NCI-H1694 (cell line): Measurements from ENCODE around the gene CCDC18.
"Not testable (repeated sequence)": the region's sequence is repeated elsewhere in the genome, so short reads cannot be mapped to it uniquely, and the experiment has no call there.

Source experiments
- DNase-seq: peaks from one replicate; lab custom pipeline; 2025; lab: John Stamatoyannopoulos, UW

CCDC18 gene

DNA sequence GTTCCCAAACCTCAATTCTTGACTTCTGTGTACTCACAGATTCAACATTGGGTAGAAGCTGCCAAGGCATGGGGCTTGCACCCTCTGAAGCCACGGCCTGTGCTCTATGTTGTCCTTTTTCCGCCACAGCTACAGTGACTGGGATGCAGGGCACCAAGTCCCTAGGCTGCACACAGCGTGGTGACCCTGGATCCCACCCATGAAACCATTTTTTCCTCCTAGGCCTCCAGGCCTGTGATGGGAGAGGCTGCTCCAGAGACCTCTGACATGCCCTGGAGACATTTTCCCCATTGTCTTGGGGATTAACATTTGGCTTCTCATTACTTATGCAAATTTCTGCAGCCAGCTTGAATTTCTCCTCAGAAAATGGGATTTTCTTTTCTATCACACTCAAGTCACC, 62.7 kb downstream of the CCDC18 start:
- not testable (repeated sequence) for DNase-seq

DNA sequence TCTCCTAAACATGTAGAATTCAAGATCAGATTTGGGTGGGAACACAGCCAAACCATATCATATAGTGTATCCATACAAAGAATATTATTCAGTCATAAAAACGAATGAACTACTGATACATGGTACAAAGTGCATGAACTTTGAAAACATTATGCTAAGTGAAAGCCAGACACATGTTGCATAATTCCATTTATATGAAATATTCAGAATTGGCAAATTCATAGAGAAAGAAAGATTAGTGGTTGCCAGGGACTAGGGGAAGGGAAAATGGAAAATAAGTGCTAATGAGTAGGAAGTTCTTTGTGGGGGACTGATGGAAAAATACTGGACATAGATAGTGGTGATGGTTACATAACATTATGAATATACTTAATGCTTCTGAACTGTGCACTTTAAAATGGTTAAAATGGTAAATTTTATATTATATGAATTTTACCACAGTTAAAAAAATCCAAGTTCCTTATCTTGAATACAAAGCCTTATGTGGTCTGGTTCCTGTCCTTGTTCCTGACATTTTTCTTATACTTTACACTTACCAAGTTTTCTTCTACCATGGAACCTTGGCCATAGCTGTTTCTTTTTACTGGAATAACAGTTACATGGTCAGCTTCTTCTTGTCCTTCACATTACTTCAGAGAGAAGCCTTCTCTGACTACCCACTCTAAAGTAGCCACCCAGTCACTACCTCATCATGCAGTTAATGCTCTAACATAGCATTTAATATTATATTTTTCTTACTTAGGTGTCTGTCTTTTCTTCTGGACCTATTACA, 64.0 kb downstream of the CCDC18 start:
- no peak for DNase-seq

DNA sequence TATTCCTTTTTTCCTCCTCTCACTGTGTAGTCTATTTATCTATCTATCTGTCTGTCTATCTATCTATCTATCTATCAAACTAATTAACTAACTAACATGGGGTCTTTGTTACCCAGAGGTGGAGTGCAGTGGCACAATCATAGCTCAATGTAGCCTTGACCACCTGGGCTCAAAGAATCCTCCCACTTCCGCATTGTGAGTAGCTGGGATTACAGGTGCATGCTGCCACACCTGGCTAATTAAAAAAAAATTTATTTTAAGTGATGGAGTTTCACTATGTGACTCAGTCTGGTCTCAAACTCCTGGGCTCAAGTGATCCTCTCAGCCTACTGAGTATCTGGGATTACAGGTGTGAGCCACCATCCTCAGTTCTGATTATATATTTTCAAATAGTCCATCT, 71.4 kb downstream of the CCDC18 start:
- DNase-seq: no peak

DNA sequence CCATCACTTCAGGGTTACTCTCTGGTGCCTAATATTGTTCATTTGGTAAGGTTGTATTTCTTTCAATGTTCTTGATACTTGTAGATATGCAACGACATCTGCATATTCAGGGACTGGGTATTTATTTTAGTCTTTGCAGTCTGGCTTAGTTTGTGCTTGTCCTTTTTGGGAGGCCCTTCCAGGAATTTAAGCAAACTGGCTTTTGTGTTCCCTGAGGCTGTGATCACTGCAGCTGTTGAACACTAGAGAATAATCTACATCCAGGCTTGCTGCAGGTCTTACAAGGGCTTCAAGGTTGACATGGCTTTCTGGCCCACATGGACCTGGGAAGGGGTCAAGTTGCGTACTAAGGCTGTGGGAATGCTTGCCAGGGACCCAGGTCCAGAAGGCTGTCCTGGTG, 72.1 kb downstream of the CCDC18 start:
- no peak for DNase-seq

DNA sequence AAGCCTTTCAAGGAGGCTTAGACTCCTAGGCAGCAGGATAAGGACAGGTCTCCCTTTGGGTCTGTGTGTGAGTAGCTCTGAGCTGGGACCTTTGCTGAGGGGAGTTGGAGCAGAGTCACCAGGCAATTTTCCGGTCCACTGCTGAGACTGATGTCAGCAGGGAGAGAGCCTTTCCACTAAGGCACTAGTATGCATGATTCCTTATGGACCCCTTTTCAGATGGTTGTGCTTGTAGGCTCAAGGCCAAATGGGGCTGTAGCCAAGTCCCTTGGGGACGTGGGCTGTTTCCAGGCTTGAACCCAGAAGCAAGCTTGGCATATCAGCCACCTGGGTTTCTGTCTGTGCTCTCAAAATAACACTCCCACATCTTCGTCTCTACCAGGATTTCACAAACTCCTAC, 73.0 kb downstream of the CCDC18 start:
- peak; percentile 95 for DNase-seq

DNA sequence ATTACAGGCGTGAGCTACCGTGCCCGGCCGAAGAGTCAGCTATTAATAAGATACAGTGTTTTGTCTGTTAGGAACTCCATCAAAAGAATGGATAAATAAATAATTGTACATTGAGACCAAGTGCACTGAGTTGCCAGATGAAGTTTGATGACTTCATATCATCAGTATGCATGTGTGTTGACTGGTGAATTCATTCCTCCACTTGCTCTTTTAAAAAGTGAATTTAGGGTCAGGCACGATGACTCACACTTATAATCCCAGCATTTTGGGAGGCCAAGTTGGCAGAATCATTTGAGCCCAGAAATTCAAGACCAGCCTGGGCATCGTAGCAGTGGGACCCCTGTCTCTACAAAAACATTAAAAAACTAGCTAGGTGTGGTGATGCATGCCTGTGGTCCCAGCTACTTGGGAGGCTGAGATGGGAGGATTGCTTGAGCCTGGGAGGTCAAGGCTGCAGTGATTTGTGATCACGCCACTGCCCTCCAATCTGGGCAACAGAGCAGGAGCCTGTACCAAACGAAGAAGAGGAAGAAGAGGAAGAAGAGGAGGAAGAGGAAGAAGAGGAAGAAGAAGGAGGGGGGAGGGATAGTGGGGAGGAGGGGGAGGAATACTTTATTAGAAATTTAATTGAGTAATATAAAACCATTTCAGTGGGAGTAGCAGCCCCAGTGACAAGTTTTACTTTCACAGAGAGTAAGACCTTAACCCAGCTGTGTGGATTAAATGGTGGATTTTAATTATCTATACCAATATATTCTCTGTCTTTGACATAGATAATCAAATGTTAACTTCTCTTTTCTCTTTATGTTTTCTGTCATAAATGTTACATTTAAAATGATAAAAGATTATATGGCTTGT, 74.9 kb downstream of the CCDC18 start:
- no peak for DNase-seq

DNA sequence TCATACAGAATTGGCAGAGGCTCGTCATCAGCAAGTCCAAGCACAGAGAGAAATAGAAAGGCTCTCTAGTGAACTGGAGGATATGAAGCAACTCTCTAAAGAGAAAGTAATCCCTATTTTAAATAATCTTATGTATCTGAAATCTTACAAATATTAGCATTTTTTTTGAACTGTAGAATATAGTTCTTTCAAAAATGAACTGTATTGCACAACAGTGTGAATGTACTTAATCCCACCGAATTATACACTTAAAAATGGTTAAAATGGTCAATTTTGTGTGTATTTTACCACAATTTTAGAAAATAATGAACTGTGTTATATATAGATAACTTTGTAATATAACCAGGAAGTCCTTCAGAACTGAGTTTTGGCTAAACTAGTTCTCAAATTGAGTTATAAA, 75.9 kb downstream of the CCDC18 start:
- no peak for DNase-seq

DNA sequence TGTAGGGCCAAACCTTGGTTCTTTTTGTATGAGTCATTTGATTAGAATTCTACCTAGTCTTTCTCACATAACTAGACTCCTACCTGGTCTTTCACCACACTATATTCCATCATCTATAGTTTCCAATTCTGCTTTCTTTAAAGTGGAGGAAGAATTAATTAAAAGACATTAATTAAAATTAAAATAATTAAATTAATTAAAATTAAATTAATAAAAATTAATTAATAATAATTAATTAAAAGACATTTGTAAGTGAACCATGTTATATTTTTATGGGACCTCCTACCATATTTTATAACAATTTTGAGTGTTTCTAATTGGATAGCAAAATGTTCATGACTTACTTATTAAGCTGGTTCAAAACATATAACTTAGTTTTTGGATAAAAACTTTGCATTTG, 77.4 kb downstream of the CCDC18 start:
- DNase-seq: no peak

DNA sequence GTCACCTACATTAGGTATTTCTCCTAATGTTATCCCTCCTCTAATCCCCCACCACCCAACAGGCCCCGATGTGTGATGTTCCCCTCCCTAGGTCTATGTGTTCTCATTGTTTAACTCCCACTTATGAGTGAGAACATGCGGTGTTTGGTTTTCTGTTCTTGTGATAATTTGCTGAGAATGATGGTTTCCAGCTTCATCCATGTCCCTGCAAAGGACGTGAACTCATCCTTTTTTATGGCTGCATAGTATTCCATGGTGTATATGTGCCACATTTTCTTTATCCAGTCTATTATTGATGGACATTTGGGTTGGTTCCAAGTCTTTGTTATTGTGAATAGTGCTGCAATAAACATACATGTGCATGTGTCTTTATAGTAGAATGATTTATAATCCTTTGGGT, 80.2 kb downstream of the CCDC18 start:
- DNase-seq: not testable (repeated sequence)

DNA sequence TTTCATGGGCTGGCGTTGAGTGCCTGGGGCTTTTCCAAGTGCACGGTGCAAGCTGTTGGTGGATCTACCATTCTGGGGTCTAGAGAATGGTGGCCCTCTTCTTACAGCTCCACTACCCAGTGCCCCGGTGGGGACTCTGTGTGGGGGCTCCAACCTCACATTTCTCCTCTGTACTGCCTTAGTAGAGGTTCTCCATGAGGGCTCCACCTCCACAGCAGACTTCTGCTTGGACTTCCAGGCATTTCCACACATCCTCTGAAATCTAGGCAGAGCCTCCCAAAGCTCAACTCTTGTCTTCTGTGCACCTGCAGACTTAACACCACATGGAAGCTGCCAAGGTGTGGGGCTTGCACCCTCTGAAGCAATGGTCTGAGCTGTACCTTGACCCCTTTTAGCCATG, 82.1 kb downstream of the CCDC18 start:
- no peak for DNase-seq

DNA sequence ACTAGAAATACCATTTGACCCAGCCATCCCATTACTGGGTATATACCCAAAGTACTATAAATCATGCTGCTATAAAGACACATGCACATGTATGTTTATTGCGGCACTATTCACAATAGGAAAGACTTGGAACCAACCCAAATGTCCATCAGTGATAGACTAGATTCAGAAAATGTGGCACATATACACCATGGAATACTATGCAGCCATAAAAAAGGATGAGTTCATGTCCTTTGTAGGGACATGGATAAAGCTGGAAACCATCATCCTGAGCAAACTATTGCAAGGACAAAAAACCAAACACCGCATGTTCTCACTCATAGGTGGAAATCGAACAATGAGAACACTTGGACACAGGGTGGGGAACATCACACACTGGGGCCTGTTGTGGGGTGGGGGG, 88.4 kb downstream of the CCDC18 start:
- not testable (repeated sequence) for DNase-seq

DNA sequence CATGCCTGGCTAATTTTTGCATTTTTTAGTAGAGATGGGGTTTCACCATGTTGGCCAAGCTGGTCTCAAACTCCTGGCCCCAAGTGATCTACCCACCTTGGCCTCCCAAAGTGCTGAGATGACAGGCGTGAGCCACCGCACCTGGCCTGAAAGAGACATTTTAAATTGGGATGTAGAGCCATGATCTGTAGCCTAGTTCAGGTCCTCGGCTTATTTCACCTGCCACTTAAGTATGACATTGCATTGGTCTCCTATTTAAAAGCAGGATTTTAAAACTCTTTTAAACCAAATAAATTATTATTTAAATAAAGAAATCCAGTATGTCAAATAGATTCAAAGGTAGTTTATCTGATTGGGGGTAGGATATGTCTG, 94.7 kb downstream of the CCDC18 start:
- not testable (repeated sequence) for DNase-seq

DNA sequence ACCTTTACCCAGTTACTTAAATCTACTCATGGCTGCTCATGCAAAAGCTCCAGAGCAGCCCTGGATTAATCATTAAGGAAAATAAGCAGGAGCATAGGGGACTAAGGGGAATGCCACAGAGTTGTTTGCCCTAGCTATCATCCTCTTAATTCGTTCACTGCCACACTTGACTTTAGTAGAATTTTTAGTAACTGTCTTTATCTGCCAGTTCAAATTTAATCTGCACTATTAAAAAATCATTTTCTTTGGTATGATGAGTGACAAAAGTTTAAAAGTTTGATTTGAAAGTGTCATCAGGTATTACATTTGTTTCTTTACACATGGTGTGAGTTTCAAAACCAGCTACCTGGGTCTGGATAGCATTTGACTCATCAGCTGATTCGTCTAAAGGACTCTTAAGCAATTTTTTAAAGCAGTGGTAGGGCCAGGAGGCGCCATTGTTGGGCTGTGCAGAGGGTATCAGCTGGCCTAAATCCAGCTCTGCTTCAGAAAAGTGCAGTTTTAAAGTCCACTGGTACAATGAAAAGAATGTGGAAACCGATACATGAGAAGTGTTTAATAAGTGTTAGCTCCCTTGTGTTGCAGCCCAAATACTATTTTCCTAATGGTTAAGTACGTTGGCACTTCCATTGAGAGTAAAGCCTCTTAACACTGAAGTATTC, 95.2 kb downstream of the CCDC18 start:
- DNase-seq: no peak

DNA sequence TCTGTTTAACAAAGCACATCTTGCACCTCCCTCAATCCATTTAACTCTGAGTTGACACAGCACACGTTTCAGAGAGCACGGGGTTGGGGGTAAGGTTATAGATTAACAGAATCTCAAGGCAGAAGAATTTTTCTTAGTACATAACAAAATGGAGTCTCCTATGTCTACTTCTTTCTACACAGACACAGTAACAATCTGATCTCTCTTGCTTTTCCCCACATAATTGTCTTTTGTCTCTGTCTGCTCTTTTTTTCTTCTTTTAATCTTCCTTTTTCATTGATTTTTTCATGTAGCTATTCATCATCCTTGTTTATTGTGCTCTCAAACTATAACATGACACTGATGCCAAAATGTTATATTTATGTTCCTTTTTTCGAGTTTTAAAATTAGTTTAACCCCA, 97.0 kb downstream of the CCDC18 start:
- not testable (repeated sequence) for DNase-seq

DNA sequence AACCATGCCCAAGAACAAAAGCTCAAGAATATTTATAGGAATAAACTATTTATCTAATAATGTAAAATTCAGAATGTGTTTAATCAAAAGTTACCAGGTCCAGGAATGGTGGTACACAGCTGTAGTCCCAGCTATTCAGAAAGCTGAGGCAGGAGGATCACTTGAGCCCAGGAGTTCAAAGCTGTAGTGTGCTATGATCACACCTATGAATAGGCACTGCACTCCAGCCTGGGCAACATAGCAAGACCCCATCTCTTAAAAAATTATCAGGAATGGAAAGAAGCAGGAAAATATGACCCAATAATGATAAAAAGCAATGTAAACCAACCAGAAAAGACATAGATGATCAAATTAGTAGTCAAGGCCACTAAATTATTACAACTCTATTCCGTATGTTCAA, 103.0 kb downstream of the CCDC18 start:
- DNase-seq: no peak

DNA sequence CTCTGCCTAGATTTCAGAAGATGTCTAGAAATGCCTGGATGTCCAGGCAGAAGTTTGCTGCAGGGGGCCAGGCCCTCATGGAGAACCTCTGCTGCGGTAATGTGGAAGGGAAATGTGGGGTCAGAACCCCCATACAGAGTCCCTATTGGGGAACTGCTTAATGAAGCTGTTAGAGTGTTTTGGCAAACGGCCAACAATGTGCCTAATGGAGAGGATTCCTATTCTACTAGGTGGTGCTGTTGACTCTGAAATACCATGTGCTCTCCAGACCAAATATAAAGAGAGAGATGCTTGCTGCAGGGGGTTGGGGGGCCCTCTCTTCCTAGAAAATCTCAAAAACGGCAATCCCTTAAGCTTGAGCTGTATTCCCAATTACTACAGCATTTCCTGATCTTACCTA, 108.0 kb downstream of the CCDC18 start:
- no peak for DNase-seq

DNA sequence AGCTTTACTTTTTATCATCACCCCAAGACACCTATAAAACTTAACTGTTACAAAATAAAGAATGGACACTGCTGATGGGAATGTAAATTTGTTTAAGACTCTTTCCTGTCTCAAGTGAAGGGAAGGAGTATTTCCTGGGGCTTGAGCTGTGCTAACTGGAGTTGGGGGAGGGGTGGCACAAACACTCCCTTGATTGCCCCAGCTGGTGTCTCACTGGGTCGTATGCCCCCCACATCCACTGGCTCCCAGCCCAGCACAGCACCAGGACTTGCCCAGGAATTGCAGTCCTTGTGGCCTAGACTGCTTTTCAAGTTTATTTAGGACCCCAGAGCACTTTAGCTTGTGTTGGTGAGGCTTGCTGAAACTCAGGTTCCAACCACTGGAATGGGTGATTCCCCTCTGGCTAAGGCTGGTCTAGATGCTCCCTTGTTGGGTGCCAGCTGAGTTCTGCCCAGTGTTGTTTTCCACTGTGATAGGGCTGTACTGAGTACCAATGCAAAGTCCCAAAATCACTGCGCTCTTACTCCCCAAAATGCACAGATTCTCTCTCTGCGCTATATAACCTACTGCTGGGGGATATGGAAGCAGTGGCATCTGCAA, 116.1 kb downstream of the CCDC18 start:
- DNase-seq: no peak

DNA sequence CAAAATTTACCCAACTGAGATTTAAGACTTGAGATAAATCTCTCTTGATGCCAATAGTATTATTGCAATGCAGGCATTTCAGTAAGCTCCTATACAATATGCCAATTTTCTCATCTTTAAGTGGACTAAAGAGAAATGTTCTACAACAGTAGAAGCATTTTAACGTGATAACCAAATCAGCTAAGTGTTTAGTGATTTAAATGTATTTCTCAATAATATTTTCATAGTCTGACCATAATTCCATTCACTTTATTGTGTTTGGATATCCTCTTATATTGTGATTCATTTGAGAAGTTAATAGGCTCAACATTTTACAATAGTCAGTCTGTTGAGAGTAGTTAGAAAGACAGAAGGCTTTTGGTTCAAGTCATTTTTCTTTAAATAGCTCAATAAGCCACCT, 120.6 kb downstream of the CCDC18 start:
- DNase-seq: no peak

DNA sequence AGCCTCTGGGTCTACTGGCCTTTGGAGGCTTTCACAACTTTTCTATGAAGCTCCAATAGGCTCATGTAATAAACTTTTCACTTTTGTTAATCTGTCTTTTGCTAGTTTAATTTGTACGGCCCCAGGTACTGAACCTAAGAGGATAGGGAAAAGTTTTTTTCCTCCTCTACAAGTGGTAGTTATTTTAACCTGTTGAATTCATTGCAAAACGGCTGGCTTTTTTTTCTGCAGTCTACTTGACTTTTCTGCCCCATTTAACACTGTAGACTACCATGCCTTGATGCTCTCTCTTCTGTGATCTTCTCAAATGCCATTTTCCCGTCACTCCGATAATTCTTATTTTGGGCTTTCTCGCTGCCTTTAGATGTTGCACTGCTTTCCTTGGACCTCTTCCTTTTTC, 121.6 kb downstream of the CCDC18 start:
- DNase-seq: no peak

DNA sequence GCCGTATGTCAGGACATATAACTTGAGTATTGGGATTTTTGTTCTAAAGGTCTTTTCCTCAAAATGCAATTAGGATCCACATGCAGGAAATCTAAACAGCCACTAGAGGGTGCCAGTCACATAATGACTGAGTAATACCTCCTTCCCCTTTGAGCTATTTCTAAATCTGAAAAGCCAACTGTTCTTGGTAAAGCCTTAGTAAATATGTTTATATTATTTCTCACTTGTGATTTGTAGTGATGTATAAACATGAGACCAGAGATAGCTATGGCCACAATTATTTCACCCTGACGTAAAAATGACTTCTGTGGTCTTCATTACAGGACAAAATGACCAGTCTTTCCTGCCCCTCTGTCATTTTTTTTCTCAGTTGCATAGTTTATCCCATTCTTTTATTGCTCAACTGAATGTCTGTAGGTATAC, 124.2 kb downstream of the CCDC18 start:
- DNase-seq: peak; percentile 90

DNA sequence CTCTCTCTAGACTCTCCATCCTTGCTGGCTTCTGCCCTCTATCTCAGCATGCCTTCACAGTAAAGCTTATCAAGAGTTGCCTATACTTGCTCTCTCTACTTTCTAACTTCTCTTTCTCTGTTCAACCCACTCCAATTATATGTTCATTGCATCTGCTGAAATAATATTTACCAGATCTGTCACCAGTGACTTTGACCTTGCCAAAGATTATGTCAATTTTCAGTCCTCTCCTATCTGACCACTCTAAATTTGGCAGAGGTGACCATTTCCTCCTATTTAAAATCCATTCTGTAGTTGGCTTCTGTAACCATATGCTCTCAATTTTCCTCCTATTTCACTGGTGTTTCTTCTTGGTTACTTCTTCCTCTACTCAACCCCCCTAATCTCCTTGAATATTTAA, 126.4 kb downstream of the CCDC18 start:
- no peak for DNase-seq

DNA sequence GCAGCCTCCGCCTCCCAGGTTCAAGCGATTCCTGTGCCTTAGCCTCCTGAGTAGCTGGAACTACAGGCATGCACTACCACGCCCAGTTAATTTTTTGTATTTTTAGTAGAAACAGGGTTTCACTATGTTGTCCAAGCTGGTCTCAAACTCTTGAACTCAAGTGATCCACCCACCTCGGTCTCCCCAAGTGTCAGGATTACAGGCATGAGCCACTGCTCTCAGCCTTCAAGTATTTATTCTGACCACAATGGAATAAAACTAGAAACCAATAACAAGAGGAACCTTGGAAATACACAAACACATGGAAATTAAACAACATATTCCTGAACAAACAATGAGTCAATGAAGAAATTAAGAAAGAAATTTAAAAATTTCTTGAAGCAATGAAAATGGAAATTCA, 132.5 kb downstream of the CCDC18 start:
- no peak for DNase-seq

DNA sequence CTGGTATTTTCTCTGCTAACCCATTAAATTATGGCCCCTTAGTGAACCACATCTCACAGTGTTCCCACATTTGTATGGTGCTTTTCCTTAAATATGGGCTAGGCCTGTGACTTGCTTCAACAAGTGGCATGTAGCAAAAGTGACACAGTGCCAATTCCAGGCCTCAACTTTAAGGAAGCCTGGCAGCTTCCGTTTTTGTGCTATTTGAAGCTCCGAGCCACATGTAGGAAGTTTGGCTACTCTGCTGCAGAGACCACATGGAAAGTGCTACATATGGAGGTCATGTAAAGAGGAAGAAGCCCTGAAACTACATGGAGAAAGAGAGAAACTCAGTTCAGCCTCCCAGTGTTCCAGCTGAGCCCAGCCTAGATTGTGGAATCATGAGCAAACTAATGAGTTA, 136.7 kb downstream of the CCDC18 start:
- DNase-seq: no peak
